ENCODE measurements around the gene PARS2.

- TF ChIP-seq CTCF (IDR thresholded peaks at IDR 0.05; ENCODE audit: poor library complexity) (no peak), EZH2phosphoT487 (IDR thresholded peaks at IDR 0.05; ENCODE audit: low read depth, severe bottlenecking, unreplicated experiment) (no peak), EZH2 (IDR thresholded peaks at IDR 0.05; ENCODE audit: borderline replicate concordance) (no peak)
Observed at GRCh38 chr1:54758678-54759348, 5.5 kb downstream of the PARS2 start.
